HL-60 (cell line): ENCODE measurements around the gene SLC7A14.

Source experiments
- DNase-seq, 2 experiments: peaks; one replicate each; pipeline ENCODE4 v3.0.0-alpha.2; 2010 to 2020; ENCODE audit warnings: low read depth in 1 of 2, low spot score in 1 of 2
- H3K27ac ChIP-seq: fragments of 250-450 bp; sonication (Bioruptor Pico); replicated peaks from 2 replicates; pipeline ENCODE4 v1.5.1; 2020; ENCODE audit warnings: mild to moderate bottlenecking, moderate library complexity
- H3K27me3 ChIP-seq: fragments of 250-450 bp; sonication (Bioruptor Pico); 2 replicates; pipeline ENCODE4 v1.5.1; 2021; ENCODE audit warnings: mild to moderate bottlenecking, moderate library complexity; ENCODE audit not compliant: insufficient read depth, poor library complexity, severe bottlenecking
- H3K4me3 ChIP-seq: replicated peaks from 2 replicates; pipeline ENCODE4 v1.5.1; 2011; ENCODE audit warnings: mild to moderate bottlenecking, control low read depth, low read length; ENCODE audit not compliant: insufficient read depth
- GABPA ChIP-seq: IDR thresholded peaks from 2 replicates; pipeline ENCODE4 v1.6.1; 2012; ENCODE audit warnings: low read depth
- POLR2AphosphoS5 ChIP-seq: IDR thresholded peaks from 2 replicates; pipeline ENCODE4 v1.6.1; 2012; ENCODE audit warnings: low read depth
- SPI1 ChIP-seq: IDR thresholded peaks from 2 replicates; pipeline ENCODE4 v1.6.1; 2012; ENCODE audit warnings: low read depth, mild to moderate bottlenecking, borderline replicate concordance
- TF ChIP-seq, protein P1 (sequence below): IDR thresholded peaks from 2 replicates; pipeline ENCODE4 v1.6.1; 2012; ENCODE audit warnings: low read depth; ENCODE audit not compliant: insufficient replicate concordance
- TF ChIP-seq, protein P2 (sequence below): IDR thresholded peaks from one replicate; pipeline ENCODE4 v1.5.1; 2011; ENCODE audit warnings: low read length, control low read depth, inconsistent platforms; ENCODE audit not compliant: insufficient read depth

The SLC7A14 gene

DNA sequence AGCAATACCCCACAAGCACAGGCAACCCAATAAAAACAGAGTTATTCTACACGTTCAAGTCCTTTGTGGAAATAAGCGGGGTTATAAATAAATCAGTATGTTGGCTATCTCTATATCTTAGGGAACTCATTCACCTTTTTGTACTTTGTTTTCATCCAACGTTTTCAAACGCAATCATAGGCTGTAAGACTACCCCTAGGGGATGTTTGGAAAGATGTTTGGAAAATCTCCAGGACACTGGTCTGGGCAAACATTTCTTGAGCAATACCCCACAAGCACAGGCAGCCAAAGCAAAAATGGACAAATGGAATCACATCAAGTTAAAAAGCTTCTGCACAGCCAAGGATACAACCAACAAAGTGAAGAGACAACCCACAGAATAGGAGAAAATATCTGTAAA, 97.1 kb downstream of the SLC7A14 start:
- no peak for DNase-seq
- Histone ChIP-seq H3K27me3 (no peaks in the 10 kb centered on the region), H3K27ac (no peak overlapping the region), H3K4me3 (no peak overlapping the region)
- no peak for TF ChIP-seq GABPA
- no peak for TF ChIP-seq POLR2AphosphoS5
- TF ChIP-seq SPI1, result no peak
- TF ChIP-seq, protein P1, sequence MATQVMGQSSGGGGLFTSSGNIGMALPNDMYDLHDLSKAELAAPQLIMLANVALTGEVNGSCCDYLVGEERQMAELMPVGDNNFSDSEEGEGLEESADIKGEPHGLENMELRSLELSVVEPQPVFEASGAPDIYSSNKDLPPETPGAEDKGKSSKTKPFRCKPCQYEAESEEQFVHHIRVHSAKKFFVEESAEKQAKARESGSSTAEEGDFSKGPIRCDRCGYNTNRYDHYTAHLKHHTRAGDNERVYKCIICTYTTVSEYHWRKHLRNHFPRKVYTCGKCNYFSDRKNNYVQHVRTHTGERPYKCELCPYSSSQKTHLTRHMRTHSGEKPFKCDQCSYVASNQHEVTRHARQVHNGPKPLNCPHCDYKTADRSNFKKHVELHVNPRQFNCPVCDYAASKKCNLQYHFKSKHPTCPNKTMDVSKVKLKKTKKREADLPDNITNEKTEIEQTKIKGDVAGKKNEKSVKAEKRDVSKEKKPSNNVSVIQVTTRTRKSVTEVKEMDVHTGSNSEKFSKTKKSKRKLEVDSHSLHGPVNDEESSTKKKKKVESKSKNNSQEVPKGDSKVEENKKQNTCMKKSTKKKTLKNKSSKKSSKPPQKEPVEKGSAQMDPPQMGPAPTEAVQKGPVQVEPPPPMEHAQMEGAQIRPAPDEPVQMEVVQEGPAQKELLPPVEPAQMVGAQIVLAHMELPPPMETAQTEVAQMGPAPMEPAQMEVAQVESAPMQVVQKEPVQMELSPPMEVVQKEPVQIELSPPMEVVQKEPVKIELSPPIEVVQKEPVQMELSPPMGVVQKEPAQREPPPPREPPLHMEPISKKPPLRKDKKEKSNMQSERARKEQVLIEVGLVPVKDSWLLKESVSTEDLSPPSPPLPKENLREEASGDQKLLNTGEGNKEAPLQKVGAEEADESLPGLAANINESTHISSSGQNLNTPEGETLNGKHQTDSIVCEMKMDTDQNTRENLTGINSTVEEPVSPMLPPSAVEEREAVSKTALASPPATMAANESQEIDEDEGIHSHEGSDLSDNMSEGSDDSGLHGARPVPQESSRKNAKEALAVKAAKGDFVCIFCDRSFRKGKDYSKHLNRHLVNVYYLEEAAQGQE, result no peak
- TF ChIP-seq, protein P2, sequence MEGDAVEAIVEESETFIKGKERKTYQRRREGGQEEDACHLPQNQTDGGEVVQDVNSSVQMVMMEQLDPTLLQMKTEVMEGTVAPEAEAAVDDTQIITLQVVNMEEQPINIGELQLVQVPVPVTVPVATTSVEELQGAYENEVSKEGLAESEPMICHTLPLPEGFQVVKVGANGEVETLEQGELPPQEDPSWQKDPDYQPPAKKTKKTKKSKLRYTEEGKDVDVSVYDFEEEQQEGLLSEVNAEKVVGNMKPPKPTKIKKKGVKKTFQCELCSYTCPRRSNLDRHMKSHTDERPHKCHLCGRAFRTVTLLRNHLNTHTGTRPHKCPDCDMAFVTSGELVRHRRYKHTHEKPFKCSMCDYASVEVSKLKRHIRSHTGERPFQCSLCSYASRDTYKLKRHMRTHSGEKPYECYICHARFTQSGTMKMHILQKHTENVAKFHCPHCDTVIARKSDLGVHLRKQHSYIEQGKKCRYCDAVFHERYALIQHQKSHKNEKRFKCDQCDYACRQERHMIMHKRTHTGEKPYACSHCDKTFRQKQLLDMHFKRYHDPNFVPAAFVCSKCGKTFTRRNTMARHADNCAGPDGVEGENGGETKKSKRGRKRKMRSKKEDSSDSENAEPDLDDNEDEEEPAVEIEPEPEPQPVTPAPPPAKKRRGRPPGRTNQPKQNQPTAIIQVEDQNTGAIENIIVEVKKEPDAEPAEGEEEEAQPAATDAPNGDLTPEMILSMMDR, result no peak

DNA sequence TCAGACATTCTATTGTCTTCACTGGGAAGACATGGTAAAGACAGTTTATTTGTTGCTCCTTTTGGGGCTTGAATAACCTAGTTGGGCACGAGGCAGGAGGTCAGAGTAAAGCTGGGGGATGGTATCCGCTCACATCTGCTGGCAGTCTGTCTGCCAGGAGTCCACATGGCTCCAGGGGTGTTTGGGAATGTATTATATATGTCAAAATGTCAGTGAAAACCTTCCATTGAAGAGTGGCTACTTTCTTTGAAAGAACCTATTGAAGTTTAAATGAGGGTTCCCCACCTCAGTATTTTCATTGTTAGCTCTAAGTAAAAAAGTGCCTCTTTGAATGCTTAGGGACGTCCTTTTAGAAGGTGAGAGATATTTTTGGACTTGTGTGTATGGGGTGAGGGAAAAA, 98.8 kb downstream of the SLC7A14 start:
- DNase-seq, result no peak
- H3K27ac ChIP-seq, result no peak overlapping the region
- TF ChIP-seq SPI1, result no peak
- TF ChIP-seq, protein P2, result no peak
- TF ChIP-seq GABPA, result no peak
- TF ChIP-seq, protein P1, result no peak
- TF ChIP-seq POLR2AphosphoS5, result no peak
- no peak overlapping the region for H3K4me3 ChIP-seq
- H3K27me3 ChIP-seq, result no peaks in the 10 kb centered on the region

DNA sequence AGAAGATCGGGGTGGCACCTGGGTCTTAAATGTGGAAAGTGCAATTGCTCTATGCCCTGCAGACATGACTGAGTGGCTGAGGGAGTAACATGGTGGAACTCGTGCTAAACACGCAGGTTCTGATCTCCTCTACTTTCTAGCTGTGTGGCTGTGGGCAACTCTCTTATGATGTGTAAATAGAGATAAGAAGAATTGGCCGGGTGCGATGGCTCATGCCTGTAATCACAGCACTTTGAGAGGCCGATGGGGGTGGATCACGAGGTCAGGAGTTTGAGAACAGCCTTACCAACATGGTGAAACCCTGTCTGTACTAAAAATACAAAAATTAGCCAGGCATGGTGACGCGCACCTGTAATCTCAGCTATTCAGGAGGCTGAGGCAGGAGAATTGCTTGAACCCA, 99.5 kb downstream of the SLC7A14 start:
- Histone ChIP-seq H3K27ac (no peak overlapping the region), H3K27me3 (no peaks in the 10 kb centered on the region), H3K4me3 (no peak overlapping the region)
- no peak for DNase-seq
- TF ChIP-seq GABPA, result no peak
- TF ChIP-seq, protein P1, result no peak
- TF ChIP-seq, protein P2, result no peak
- no peak for TF ChIP-seq POLR2AphosphoS5
- TF ChIP-seq SPI1, result no peak
